HepG2 (cell line): ENCODE measurements around the gene CCT7. TPM values are rescaled to one million over a fixed set of nuclear protein-coding genes. Genes with fewer than 3 reads are reported as not detected.

Experiments used
- ATAC-seq: fragments of 200-7000 bp; cut with Tn5 transposase; 3 replicates; pipeline ENCODE4 v1.9.1; 2020; ENCODE audit warnings: mild to moderate bottlenecking, moderate library complexity
- BruUV-seq: library from RNA; stranded (reverse); fragments of 400-500 nt; replicated peaks from 2 replicates; lab custom pipeline; 2021; lab: Mats Ljungman, UMichigan
- CTCF ChIA-PET: fragments of 300-600 bp; formaldehyde crosslinking; extraction: SDS; loops from one replicate; lab custom pipeline; 2021; ENCODE audit warnings: low total read pairs, inconsistent platforms, low intra/inter-chr PET ratio; lab: Yijun Ruan, JAX
- POLR2A ChIA-PET: fragments of 350-600 bp; sonication (Branson Sonifier 250); formaldehyde crosslinking; loops from one replicate; lab custom pipeline; 2020; ENCODE audit warnings: antibody characterized with exemption, inconsistent platforms; lab: Yijun Ruan, JAX
- DNase-seq: peaks from one replicate; pipeline ENCODE4 v3.0.0-alpha.2; 2015; ENCODE audit warnings: low spot score
- FAIRE-seq: peaks from 3 replicates; lab custom pipeline; 2011; peaks lifted over from hg19 to GRCh38; lab: Jason Lieb, UNC
- H2AFZ ChIP-seq: one replicate; pipeline ENCODE4 v1.6.1; 2011; ENCODE audit warnings: low read length, inconsistent platforms
- H3K27ac ChIP-seq: fragments of 300-600 bp; 3 replicates; pipeline ENCODE4 v1.8.0; 2011; ENCODE audit warnings: mixed run types, mild to moderate bottlenecking, mixed read lengths, low read length, inconsistent platforms; ENCODE audit not compliant: insufficient read depth; ENCODE audit errors: extremely low read length
- H3K27me3 ChIP-seq, 2 experiments: fragments of 200-600 bp in 1 of 2; 2 replicates in 1 of 2; 3 replicates in 1 of 2; pipeline versions ENCODE4 v1.6.0 to v1.8.0; 2011; ENCODE audit warnings: low read length in 2 of 2, mild to moderate bottlenecking in 2 of 2, moderate library complexity in 2 of 2, inconsistent platforms in 1 of 2; ENCODE audit not compliant: insufficient read depth in 2 of 2, control insufficient read depth in 1 of 2
- H3K36me3 ChIP-seq, 2 experiments: fragments of 200-600 bp in 1 of 2; replicated peaks in 1 of 2; 2 replicates in 1 of 2; 3 replicates in 1 of 2; pipeline versions ENCODE4 v1.5.1 to v1.8.0; 2011; ENCODE audit warnings: low read length in 2 of 2, inconsistent platforms in 1 of 2; ENCODE audit not compliant: insufficient read depth in 2 of 2, control insufficient read depth in 1 of 2
- H3K4me1 ChIP-seq: 2 replicates; pipeline ENCODE4 v1.5.1; 2012; ENCODE audit warnings: low read length, inconsistent platforms; ENCODE audit not compliant: insufficient read depth
- H3K4me2 ChIP-seq: 2 replicates; pipeline ENCODE4 v1.6.0; 2011; ENCODE audit warnings: low read depth, low read length, inconsistent platforms
- H3K4me3 ChIP-seq, 3 experiments: fragments of 200-600 bp in 1 of 3; sonication (generic), shearing (Covaris generic) in 1 of 3; replicated peaks in 1 of 3; 2 replicates each; pipeline ENCODE4 v1.5.1; 2011 to 2016; ENCODE audit warnings: low read length in 3 of 3, inconsistent platforms in 2 of 3, low read depth in 2 of 3, mild to moderate bottlenecking in 2 of 3, control low read depth in 1 of 3, mixed read lengths in 1 of 3; ENCODE audit not compliant: insufficient read depth in 1 of 3
- H3K79me2 ChIP-seq: one replicate; pipeline ENCODE4 v1.6.1; 2011; ENCODE audit warnings: low read length, inconsistent platforms; ENCODE audit not compliant: insufficient read depth
- H3K9ac ChIP-seq: 2 replicates; pipeline ENCODE4 v1.6.0; 2011; ENCODE audit warnings: mild to moderate bottlenecking, low read depth, low read length, inconsistent platforms; ENCODE audit not compliant: insufficient read depth
- H3K9me3 ChIP-seq: 2 replicates; pipeline ENCODE4 v1.5.1; 2012; ENCODE audit warnings: mild to moderate bottlenecking, low read length
- H4K20me1 ChIP-seq: 2 replicates; pipeline ENCODE4 v1.6.0; 2011; ENCODE audit warnings: inconsistent platforms, mild to moderate bottlenecking, low read length, moderate library complexity; ENCODE audit not compliant: insufficient read depth
- FIP1L1 ChIP-seq: fragments of 200-400 bp; formaldehyde crosslinking; IDR thresholded peaks from 2 replicates; pipeline ENCODE4 v1.6.1; 2018; ENCODE audit warnings: low read depth, mild to moderate bottlenecking, low read length, moderate library complexity, borderline replicate concordance; ENCODE audit not compliant: insufficient read depth
- HNRNPK ChIP-seq: fragments of 200-400 bp; formaldehyde crosslinking; IDR thresholded peaks from 2 replicates; pipeline ENCODE4 v1.6.1; 2018; ENCODE audit warnings: low read length, low read depth, moderate library complexity, mild to moderate bottlenecking; ENCODE audit not compliant: poor library complexity, severe bottlenecking
- NFKBIZ ChIP-seq: IDR thresholded peaks from 2 replicates; pipeline ENCODE4 v1.6.1; 2018; ENCODE audit warnings: missing genetic modification reagents, missing compliant biosample characterization
- RBM39 ChIP-seq: fragments of 200-400 bp; formaldehyde crosslinking; IDR thresholded peaks from one replicate; pipeline ENCODE4 v1.6.1; 2018; ENCODE audit warnings: antibody characterized with exemption, mild to moderate bottlenecking, low read depth, low read length; ENCODE audit not compliant: poor library complexity, severe bottlenecking
- REXO4 ChIP-seq: sonication (generic); formaldehyde crosslinking; IDR thresholded peaks from 2 replicates; pipeline ENCODE4 v1.8.0; 2022; ENCODE audit warnings: missing genetic modification reagents, mild to moderate bottlenecking, borderline replicate concordance
- SAFB2 ChIP-seq: sonication (generic); formaldehyde crosslinking; IDR thresholded peaks from 2 replicates; pipeline ENCODE4 v1.5.1; 2020; ENCODE audit warnings: missing genetic modification reagents, low read depth, mild to moderate bottlenecking, borderline replicate concordance
- TBL1XR1 ChIP-seq: fragments of 150-350 bp; IDR thresholded peaks from 2 replicates; pipeline ENCODE4 v1.6.1; 2014; ENCODE audit warnings: borderline replicate concordance, low read length; ENCODE audit not compliant: partially characterized antibody
- TMF1 ChIP-seq: sonication (generic); formaldehyde crosslinking; IDR thresholded peaks from 2 replicates; pipeline ENCODE4 v1.8.1; 2022; ENCODE audit warnings: low read depth, missing genetic modification reagents
- ZBTB7A ChIP-seq: sonication (generic); formaldehyde crosslinking; IDR thresholded peaks from 2 replicates; pipeline ENCODE4 v1.8.0; 2022; ENCODE audit warnings: mild to moderate bottlenecking, missing genetic modification reagents
- ZC3H4 ChIP-seq: sonication (generic); formaldehyde crosslinking; IDR thresholded peaks from 2 replicates; pipeline ENCODE4 v1.4.0; 2020; ENCODE audit warnings: missing genetic modification reagents, borderline replicate concordance
- ZNF136 ChIP-seq: sonication (generic); formaldehyde crosslinking; IDR thresholded peaks from 2 replicates; pipeline ENCODE4 v1.8.1; 2022; ENCODE audit warnings: low read depth, mild to moderate bottlenecking, moderate library complexity, missing genetic modification reagents
- ZNF329 ChIP-seq: sonication (generic); formaldehyde crosslinking; IDR thresholded peaks from 2 replicates; pipeline ENCODE4 v1.9.0; 2021; ENCODE audit warnings: low read depth, mild to moderate bottlenecking, missing genetic modification reagents
- ZNF333 ChIP-seq: sonication (generic); formaldehyde crosslinking; IDR thresholded peaks from 2 replicates; pipeline ENCODE4 v1.4.0; 2020; ENCODE audit warnings: mild to moderate bottlenecking, missing genetic modification reagents, borderline replicate concordance
- ZNF879 ChIP-seq: sonication (generic); formaldehyde crosslinking; IDR thresholded peaks from 2 replicates; pipeline ENCODE4 v1.8.1; 2023; ENCODE audit warnings: missing genetic modification reagents
- WGBS: methylation state at CpG from one replicate; pipeline ENCODE4 v1.1.6; 2017; ENCODE audit warnings: low lambda C conversion rate; 5-methylcytosine and 5-hydroxymethylcytosine counted together
- in situ Hi-C: cut with HindIII; loops from 2 replicates; pipeline ENCODE4 v1.10.0; 2017; ENCODE audit warnings: low pct_unique_long_range_greater_than_20kb; ENCODE audit not compliant: extremely low pct_ligation_motif_present
- intact Hi-C: fragments of 100-400 bp; cut with micrococcal nuclease; formaldehyde crosslinking; loops from one replicate; pipeline ENCODE4 v1.10.0; 2022; ENCODE audit not compliant: unreplicated experiment
- polyA plus RNA-seq, 8 experiments: library from polyadenylated mRNA; depleted of rRNA in 3 of 8; stranded (reverse) in 7 of 8; unstranded in 1 of 8; fragments of >200 nt; fragmentation: Illumina TruSeq in 4 of 8; extraction: Trizol in 4 of 8; gene quantifications; 2 replicates each; pipeline versions ENCODE4 v1.2.1 to v1.2.3, GENCODE V29; 2011 to 2016; ENCODE audit warnings: low read depth in 4 of 8, missing spikeins in 1 of 8, mixed read lengths in 1 of 8; ENCODE audit not compliant: insufficient read depth in 1 of 8
- total RNA-seq, 5 experiments: library from RNA; depleted of rRNA; stranded (reverse); fragments of >200 nt; fragmentation: Illumina TruSeq; extraction: Trizol; gene quantifications; 2 replicates each; pipeline ENCODE4 v1.2.3, GENCODE V29; 2016; ENCODE audit warnings: low read depth in 1 of 5
- TF ChIP-seq, protein P1 (sequence below): sonication (generic); formaldehyde crosslinking; IDR thresholded peaks from 2 replicates; pipeline ENCODE4 v1.5.0; 2020; ENCODE audit warnings: mild to moderate bottlenecking, missing genetic modification reagents, moderate library complexity
- TF ChIP-seq, protein P2 (sequence below): sonication (generic); formaldehyde crosslinking; IDR thresholded peaks from 2 replicates; pipeline ENCODE4 v1.8.0; 2022; ENCODE audit warnings: mild to moderate bottlenecking, missing genetic modification reagents, borderline replicate concordance

The CCT7 gene
- total and polyA plus RNA-seq, 2 of the 13 experiments (the other 11 are each of a cell fraction or from before 2014, with no cell fraction given) = 347 to 517 TPM

DNA sequence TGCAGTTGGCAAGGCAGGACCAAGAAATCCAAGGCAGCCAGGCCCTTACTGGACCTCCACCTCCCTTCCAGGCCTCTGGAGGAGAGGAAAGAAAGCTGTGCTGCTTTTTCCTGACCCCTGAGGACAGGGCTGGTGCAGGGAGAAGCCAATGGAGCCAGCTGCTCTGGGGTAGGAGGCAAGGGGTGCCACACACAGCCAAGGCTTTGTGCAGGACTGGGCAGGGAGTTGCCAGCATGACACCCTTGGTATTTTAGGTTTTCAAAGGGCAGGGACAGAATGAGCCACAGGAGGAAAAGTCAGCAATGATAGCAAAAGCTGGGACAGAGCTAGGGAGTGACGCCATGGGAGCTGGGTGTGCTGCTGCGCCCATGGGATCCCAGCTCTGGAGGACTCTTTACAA, 22.9 kb downstream of the CCT7 start:
- Histone ChIP-seq H4K20me1 (no peaks in the 10 kb centered on the region), H3K4me3 (no peak overlapping the region), H3K9ac (no peak overlapping the region), H3K9me3 (no peaks in the 10 kb centered on the region), H3K4me2 (no peak overlapping the region), H3K27me3 (no peaks in the 10 kb centered on the region), H3K27ac (no peak overlapping the region), H2AFZ (no peak overlapping the region), H3K4me1 (peaks cover 23% of the 10 kb centered on the region), H3K79me2 (no peaks in the 10 kb centered on the region), H3K36me3 (peaks cover 10 to 33% of the 10 kb centered on the region in 2 experiments)
- ChIA-PET POLR2A (interaction anchor here (0.6 to 1.6 kb wide), 4 partner anchors 10 to 32 kb away, joined by 3 to 8 read pairs (median 4); partner anchors contain the start of genes CCT7 and PRADC1), CTCF (no interaction called here)
- FAIRE-seq (no peak), DNase-seq (no peak), ATAC-seq (peak; percentile 3)
- no TSS peak for BruUV-seq
- in situ Hi-C loops (no loop called here), intact Hi-C loops (no loop called here)
- TF ChIP-seq HNRNPK = no peak
- no peak for TF ChIP-seq ZNF879 (CRISPR knock-in tag)
- TF ChIP-seq ZC3H4 (CRISPR knock-in tag) = no peak
- TF ChIP-seq, protein P1, sequence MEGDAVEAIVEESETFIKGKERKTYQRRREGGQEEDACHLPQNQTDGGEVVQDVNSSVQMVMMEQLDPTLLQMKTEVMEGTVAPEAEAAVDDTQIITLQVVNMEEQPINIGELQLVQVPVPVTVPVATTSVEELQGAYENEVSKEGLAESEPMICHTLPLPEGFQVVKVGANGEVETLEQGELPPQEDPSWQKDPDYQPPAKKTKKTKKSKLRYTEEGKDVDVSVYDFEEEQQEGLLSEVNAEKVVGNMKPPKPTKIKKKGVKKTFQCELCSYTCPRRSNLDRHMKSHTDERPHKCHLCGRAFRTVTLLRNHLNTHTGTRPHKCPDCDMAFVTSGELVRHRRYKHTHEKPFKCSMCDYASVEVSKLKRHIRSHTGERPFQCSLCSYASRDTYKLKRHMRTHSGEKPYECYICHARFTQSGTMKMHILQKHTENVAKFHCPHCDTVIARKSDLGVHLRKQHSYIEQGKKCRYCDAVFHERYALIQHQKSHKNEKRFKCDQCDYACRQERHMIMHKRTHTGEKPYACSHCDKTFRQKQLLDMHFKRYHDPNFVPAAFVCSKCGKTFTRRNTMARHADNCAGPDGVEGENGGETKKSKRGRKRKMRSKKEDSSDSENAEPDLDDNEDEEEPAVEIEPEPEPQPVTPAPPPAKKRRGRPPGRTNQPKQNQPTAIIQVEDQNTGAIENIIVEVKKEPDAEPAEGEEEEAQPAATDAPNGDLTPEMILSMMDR (CRISPR knock-in tag) = no peak
- no peak for TF ChIP-seq ZNF329 (CRISPR knock-in tag)
- TF ChIP-seq TMF1 (CRISPR knock-in tag) = no peak
- TF ChIP-seq, protein P2, sequence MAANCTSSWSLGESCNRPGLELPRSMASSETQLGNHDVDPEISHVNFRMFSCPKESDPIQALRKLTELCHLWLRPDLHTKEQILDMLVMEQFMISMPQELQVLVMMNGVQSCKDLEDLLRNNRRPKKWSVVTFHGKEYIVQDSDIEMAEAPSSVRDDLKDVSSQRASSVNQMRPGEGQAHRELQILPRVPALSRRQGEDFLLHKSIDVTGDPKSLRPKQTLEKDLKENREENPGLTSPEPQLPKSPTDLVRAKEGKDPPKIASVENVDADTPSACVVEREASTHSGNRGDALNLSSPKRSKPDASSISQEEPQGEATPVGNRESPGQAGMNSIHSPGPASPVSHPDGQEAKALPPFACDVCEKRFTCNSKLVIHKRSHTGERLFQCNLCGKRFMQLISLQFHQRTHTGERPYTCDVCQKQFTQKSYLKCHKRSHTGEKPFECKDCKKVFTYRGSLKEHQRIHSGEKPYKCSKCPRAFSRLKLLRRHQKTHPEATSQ (CRISPR knock-in tag) = no peak
- TF ChIP-seq SAFB2 (CRISPR knock-in tag) = no peak
- no peak for TF ChIP-seq TBL1XR1
- TF ChIP-seq ZBTB7A (CRISPR knock-in tag) = no peak
- no peak for TF ChIP-seq NFKBIZ
- no peak for TF ChIP-seq REXO4 (CRISPR knock-in tag)
- TF ChIP-seq ZNF333 (CRISPR knock-in tag) = no peak
- TF ChIP-seq RBM39 = no peak
- no peak for TF ChIP-seq ZNF136 (CRISPR knock-in tag)
- no peak for TF ChIP-seq FIP1L1
- WGBS = 100% methylated on average over 2 of the region's 2 CpGs
